DND-41 (cell line): ENCODE results near the gene SLC12A6.

ENCODE experiments used
- ATAC-seq: fragments of 200-7000 bp; cut with Tn5 transposase; 3 replicates; pipeline ENCODE4 v1.9.1; 2021; ENCODE audit warnings: low read depth; ENCODE audit not compliant: insufficient read depth
- DNase-seq: peaks from one replicate; pipeline ENCODE4 v3.0.0-alpha.2; 2020
- H2AFZ ChIP-seq: 2 replicates; pipeline ENCODE4 v1.6.0; 2012; ENCODE audit warnings: low read depth, low read length
- H3K27ac ChIP-seq: 2 replicates; pipeline ENCODE4 v1.5.1; 2012; ENCODE audit warnings: low read length, inconsistent platforms
- H3K27me3 ChIP-seq: fragments of 200-600 bp; sonication (generic); 2 replicates; pipeline ENCODE4 v1.6.0; 2012; ENCODE audit warnings: low read length, mild to moderate bottlenecking, inconsistent platforms; ENCODE audit not compliant: insufficient read depth, poor library complexity
- H3K36me3 ChIP-seq: 2 replicates; pipeline ENCODE4 v1.5.1; 2012; ENCODE audit warnings: low read length, inconsistent platforms; ENCODE audit not compliant: insufficient read depth
- H3K4me1 ChIP-seq: 2 replicates; pipeline ENCODE4 v1.5.1; 2012; ENCODE audit warnings: mild to moderate bottlenecking, low read length; ENCODE audit not compliant: insufficient read depth
- H3K4me2 ChIP-seq: 2 replicates; pipeline ENCODE4 v1.6.0; 2012; ENCODE audit warnings: mild to moderate bottlenecking, moderate library complexity, low read length, inconsistent platforms; ENCODE audit not compliant: insufficient read depth
- H3K4me3 ChIP-seq, 2 experiments: fragments of 200-600 bp in 1 of 2; shearing (Covaris generic) in 1 of 2; 2 replicates each; pipeline ENCODE4 v1.5.1; 2012 to 2016; ENCODE audit warnings: inconsistent platforms in 2 of 2, low read length in 2 of 2, mild to moderate bottlenecking in 2 of 2, low read depth in 1 of 2, moderate library complexity in 1 of 2
- H3K79me2 ChIP-seq: 2 replicates; pipeline ENCODE4 v1.6.0; 2012; ENCODE audit warnings: low read length, inconsistent platforms; ENCODE audit not compliant: insufficient read depth
- H3K9ac ChIP-seq: 2 replicates; pipeline ENCODE4 v1.6.0; 2012; ENCODE audit warnings: low read depth, mild to moderate bottlenecking, inconsistent platforms, low read length, moderate library complexity
- H3K9me3 ChIP-seq: 2 replicates; pipeline ENCODE4 v1.5.1; 2012; ENCODE audit warnings: low read length, moderate library complexity, mild to moderate bottlenecking, inconsistent platforms; ENCODE audit not compliant: insufficient read depth, severe bottlenecking
- H4K20me1 ChIP-seq: 2 replicates; pipeline ENCODE4 v1.6.0; 2012; ENCODE audit warnings: low read length; ENCODE audit not compliant: insufficient read depth
- EZH2 ChIP-seq: IDR thresholded peaks from 3 replicates; pipeline ENCODE4 v1.6.1; 2012; ENCODE audit warnings: borderline replicate concordance, low read depth, mild to moderate bottlenecking, moderate library complexity, low read length, inconsistent platforms; ENCODE audit not compliant: severe bottlenecking
- TF ChIP-seq, protein P1 (sequence below): IDR thresholded peaks from 2 replicates; pipeline ENCODE4 v1.5.1; 2012; ENCODE audit warnings: borderline replicate concordance, low read length, moderate library complexity, mild to moderate bottlenecking; ENCODE audit not compliant: poor library complexity, severe bottlenecking; ENCODE audit errors: extremely low read depth

The SLC12A6 gene

DNA sequence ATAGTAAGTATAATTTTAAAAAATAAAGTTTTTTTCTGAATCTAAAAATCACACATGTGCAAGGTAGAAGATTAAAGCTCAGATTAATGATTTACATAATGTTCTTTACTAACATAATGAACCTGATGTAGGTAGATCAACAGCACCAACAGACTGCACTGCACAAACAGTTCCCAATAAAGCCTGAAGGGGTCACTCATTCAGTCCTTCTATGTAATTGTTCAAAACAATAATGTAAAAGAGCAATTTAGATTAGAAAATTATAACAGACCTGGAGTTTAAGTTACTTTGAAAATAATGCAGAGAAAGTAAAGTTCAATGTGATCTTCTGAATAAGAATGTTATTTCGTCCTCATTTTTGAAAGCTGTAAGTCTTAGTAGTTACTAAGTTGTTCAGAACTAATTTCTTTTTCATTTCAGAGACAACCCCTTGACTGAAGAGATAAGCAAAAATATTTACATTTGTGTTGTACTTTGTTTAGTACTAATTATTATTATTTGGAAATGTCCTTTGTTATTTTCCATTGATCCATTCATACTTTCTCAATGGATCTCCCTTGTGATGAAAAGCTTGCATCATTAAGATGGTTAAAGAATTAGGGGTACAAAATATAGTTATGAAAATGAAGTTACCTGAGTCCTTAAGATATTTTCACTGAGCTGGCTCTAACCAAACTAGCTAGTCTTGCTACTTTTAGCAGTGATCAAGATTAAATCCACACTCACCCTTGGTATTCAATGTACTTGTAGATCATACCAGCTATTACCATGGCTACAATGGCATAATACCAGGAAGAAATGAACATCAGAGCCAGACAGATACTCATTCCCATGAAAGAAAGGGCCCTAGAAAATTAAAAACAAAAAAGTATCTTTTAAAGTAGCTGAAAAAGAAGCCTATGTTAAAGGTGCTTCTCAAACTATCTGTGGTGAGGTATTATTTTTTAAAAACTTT is 95.9 kb downstream of the SLC12A6 start:
- peak; percentile 16 for DNase-seq
- Histone ChIP-seq H3K9ac (no peak overlapping the region), H3K4me3 (no peak overlapping the region), H3K27ac (no peak overlapping the region), H3K36me3 (peaks cover 14% of the 10 kb centered on the region; the same call in 1 of the 2 replicates), H3K79me2 (no peaks in the 10 kb centered on the region), H3K4me1 (no peaks in the 10 kb centered on the region), H2AFZ (no peak overlapping the region), H3K4me2 (no peak overlapping the region), H4K20me1 (no peaks in the 10 kb centered on the region), H3K27me3 (no peaks in the 10 kb centered on the region), H3K9me3 (no peaks in the 10 kb centered on the region)
- peak; percentile 73; the same call in 2 of the 3 replicates for ATAC-seq
- TF ChIP-seq, protein P1, sequence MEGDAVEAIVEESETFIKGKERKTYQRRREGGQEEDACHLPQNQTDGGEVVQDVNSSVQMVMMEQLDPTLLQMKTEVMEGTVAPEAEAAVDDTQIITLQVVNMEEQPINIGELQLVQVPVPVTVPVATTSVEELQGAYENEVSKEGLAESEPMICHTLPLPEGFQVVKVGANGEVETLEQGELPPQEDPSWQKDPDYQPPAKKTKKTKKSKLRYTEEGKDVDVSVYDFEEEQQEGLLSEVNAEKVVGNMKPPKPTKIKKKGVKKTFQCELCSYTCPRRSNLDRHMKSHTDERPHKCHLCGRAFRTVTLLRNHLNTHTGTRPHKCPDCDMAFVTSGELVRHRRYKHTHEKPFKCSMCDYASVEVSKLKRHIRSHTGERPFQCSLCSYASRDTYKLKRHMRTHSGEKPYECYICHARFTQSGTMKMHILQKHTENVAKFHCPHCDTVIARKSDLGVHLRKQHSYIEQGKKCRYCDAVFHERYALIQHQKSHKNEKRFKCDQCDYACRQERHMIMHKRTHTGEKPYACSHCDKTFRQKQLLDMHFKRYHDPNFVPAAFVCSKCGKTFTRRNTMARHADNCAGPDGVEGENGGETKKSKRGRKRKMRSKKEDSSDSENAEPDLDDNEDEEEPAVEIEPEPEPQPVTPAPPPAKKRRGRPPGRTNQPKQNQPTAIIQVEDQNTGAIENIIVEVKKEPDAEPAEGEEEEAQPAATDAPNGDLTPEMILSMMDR = peak; percentile 65
- no peak for TF ChIP-seq EZH2

DNA sequence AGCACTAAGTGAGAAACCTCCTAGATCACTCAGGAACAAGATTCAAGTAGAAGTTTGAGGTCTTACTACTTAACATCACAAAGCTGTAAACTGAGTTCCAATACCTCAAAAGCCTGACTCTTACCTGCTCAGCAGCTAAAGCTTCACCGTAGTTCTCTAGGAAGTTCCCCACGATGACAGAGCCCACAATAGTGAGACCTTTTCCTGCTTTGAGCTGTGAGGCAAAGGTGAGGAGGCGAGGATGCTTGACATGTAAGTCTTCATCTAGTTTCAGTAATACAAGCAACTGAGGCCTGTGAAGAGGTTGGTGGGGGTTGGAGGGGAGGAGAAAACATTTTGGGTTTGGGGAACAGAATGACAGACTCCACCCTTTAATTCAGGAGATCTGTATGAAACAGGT is 97.0 kb downstream of the SLC12A6 start:
- no peaks in the 10 kb centered on the region for H4K20me1 ChIP-seq
- H3K36me3 ChIP-seq = peaks cover 21% of the 10 kb centered on the region; the same call in 1 of the 2 replicates
- no peaks in the 10 kb centered on the region for H3K27me3 ChIP-seq
- H3K79me2 ChIP-seq = no peaks in the 10 kb centered on the region
- H3K4me3 ChIP-seq = no peak overlapping the region
- TF ChIP-seq, protein P1 = no peak
- TF ChIP-seq EZH2 = no peak
- ATAC-seq (no peak), DNase-seq (no peak)
- H3K9me3 ChIP-seq = no peaks in the 10 kb centered on the region
- no peak overlapping the region for H3K9ac ChIP-seq
- no peak overlapping the region for H3K4me2 ChIP-seq
- H2AFZ ChIP-seq = no peak overlapping the region
- no peaks in the 10 kb centered on the region for H3K4me1 ChIP-seq
- no peak overlapping the region for H3K27ac ChIP-seq

DNA sequence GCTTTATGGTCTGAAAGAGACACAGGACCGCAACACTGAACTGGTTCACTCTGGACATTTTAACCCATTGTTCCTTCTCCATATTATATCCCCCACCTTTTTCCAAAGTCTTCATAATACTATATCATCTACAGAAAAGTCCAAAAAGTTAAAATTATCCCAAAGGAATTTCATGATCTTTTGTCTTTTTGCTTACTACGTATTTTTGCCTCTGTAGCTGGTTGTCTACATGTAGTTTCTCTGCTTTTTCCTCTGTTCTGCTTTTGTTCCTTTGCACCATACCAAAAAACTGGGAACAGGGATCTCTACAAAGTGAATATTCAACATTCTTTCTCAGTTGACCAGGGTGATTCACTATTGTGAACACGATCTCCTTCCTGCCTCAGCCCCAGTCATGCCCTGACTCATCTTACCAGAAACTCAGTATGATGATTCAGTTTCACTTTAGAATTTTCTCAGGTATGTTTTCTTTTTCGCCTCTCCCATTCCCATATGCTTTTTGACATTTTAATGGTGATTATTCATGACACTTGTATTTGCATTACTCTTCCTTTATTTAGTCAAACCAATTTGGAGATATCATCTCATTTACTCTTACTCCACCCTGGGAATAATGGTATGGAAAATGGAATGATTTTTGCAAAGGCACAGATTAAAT is 98.3 kb downstream of the SLC12A6 start:
- no peak for DNase-seq
- H3K4me3 ChIP-seq = no peak overlapping the region
- no peak overlapping the region for H2AFZ ChIP-seq
- TF ChIP-seq, protein P1 = no peak
- no peaks in the 10 kb centered on the region for H3K79me2 ChIP-seq
- H3K9me3 ChIP-seq = no peaks in the 10 kb centered on the region
- no peak overlapping the region for H3K4me2 ChIP-seq
- no peak overlapping the region for H3K27ac ChIP-seq
- H3K36me3 ChIP-seq = peaks cover 17% of the 10 kb centered on the region; the same call in 1 of the 2 replicates
- no peak overlapping the region for H3K9ac ChIP-seq
- ATAC-seq = no peak
- no peaks in the 10 kb centered on the region for H3K27me3 ChIP-seq
- no peaks in the 10 kb centered on the region for H4K20me1 ChIP-seq
- H3K4me1 ChIP-seq = no peaks in the 10 kb centered on the region
